ENCODE measurements around the gene SIRT6.
"Not testable (repeated sequence)": the region's sequence is repeated elsewhere in the genome, so short reads cannot be mapped to it uniquely, and the experiment has no call there.

The SIRT6 gene

DNA sequence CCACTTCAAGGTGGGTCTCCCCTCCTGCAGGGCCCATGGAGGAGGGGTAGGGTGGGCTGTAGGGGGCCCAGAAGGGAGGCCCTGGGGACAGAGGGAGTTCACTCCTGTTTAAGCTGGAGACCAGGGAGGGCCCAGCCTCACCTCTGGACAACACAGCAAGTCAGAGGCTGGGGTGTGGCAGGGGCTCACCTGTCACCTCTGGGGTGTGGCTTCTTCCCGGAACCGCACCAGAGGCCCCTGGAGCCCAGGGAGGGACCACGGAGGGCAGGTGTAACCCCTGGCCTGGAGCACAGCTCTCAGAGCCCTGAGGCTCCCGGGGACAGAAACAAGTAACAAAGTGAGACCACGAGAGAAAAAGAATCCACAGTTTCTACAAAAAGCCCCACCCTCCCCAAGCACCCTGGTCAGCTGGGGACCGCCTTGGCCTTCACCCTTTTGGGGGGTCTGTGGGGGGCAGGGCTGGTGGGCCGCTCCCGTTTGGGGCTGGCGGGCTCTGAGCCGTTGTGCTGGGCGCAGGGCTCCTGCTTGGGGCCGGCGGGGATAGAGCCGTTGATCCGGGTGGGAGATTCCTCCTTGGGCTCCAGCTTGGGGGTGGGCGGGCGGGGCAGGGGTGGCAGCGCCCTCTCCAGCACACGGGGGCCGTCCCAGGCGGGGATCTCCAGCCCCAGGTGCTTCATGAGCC lies 8.0 kb downstream of the SIRT6 start:
- no peak for DNase-seq

DNA sequence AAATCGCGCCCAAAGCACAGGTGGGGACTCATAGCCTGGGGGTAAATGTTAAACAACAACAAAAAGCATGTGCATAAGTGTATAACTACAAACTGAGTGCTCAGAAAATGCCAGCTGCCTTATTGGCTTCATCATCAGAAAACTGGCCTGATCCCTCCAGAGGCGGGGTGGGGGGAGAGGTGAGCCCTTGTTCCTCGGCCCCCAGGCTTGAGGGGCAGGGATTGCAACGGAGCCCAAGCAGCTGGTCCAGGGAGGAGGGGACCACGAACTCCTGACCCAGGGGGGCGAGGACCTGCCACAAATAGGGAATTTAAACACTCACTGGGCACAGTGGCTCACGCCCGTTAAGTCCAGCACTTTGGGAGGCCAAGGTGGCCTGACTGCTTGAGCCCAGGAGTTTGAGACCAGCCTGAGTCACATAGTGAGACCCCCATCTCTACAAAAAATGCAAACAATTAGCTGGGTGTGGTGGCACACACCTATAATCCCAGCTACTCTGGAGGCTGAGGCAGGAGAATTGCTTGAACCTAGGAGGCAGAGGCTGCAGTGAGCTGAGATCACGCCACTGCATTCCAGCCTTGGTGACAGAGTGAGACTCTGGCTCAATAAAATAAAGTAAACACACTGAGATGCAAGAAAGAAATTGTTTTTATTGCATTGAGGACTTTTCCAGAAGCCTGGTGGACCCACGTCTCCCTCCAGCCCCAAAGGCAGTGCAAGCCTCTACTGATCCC lies 8.7 kb downstream of the SIRT6 start:
- no peak for DNase-seq

- DNase-seq: peak; percentile 50
Observed at GRCh38 chr19:4172861-4173473, 9.4 kb downstream of the SIRT6 start.

GRCh38 chr19:4171676-4172075 lies 10.7 kb downstream of the SIRT6 start:
- no peak for DNase-seq

DNA sequence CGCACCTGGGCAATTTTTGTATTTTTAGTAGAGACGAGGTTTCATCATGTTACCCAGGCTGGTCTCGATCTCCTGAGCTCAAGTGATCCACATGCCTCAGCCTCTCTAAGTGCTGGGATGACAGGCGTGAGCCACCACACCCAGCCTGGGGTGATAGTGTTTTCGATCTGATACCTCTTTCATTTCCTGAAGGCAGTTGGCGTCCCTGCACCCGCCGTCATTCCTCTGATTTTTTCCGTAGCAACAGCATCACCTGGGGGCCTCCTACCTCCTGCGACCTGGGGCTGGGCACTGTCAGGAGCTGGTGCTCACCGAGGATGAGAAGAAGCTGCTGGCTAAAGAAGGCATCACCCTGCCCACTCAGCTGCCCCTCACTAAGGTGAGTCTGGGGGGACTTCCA lies 18.1 kb downstream of the SIRT6 start:
- DNase-seq: no peak

DNA sequence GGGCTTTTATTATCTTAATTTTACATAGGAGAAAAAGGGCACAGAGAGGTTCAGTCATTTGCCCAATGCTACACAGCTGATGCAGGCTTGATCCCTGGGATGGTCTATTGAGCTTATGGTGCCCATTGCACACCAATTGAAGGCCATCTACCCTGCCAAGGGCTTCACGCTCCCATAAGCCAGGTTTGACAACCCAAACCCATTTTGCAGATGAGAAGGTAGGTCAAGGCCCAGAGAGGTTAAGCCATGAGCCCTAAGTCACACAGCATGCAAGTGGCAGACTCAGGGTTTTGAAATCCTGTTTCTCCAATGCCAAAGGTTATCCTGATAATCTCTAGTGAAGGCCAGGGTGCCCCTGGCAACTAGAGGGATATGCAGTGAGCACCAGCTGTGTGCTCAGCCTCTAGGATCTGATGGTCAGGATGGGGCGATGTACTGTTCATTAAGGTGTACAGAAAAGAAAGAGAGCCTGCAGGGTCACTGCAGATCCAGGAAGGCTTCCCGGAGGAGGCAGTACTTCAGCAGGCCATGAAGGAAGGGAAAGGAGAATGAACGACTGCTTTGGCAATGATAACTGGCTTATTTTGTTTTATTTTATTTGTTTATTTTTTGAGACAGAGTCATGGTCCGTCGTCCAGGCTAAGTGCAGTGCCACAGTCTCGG lies 20.8 kb downstream of the SIRT6 start:
- no peak for DNase-seq

DNA sequence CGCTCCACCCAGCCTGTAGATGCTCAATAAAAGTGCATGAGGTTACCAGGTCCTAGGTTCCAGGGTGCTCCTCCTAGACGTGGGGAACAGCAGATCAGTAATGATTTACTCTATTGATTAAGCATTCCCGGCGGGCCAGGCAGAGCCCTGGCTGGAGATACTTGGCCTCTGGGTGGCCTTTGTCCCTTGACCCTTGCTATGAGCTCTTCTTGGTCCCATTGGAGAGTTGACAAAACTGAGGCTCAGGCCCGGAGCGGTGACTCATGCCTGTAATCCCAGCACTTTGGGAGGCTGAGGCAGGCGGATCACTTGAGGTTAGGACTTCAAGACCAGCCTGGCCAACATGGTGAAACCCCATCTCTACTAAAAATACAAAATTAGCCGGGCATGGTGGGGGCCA lies 24.4 kb downstream of the SIRT6 start:
- DNase-seq: not testable (repeated sequence)

DNA sequence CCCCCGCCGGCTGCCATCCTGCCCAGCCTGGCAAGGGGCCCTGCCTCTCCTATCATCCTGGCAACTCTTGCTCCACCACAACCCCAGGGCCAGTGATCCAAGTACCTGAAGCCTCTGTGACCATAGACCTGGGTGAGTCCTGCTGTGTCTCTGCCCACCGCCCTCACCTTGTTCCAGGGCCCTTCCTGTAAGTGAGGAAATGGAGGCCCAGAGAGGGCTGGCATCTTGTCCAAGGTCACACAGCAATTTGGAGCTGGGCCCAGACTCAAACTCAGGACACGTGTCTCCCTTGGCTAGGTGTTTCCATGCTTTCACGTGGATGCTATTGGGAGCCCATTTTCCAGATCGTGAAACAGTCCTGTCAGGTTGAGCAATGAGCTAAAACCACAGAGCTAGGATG lies 25.2 kb downstream of the SIRT6 start:
- no peak for DNase-seq

- DNase-seq: no peak
Observed at GRCh38 chr19:4154571-4155312, 27.6 kb downstream of the SIRT6 start.

- no peak for DNase-seq
Observed at GRCh38 chr19:4152241-4152998, 29.9 kb downstream of the SIRT6 start.

DNA sequence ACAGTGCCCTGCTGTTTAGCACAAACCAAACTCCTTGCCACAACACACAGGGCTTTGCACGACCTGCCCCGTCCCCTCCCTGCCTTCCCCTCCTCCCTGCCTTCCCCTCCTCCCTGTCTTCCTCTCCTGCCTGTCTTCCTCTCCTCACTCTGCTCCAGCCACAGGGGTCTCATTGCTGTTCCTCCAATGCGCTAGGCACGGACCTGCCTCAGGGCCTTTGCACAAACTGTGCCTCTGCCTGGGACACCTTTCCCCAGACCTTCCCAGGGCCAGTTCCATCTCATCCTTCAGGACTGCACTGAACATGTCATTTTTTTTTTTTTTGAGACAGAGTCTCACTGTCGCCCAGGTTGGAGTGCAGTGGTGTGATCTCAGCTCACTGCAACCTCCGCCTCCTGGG lies 30.7 kb downstream of the SIRT6 start:
- DNase-seq: no peak

GRCh38 chr19:4149518-4150288 lies 32.7 kb downstream of the SIRT6 start:
- no peak for DNase-seq

DNA sequence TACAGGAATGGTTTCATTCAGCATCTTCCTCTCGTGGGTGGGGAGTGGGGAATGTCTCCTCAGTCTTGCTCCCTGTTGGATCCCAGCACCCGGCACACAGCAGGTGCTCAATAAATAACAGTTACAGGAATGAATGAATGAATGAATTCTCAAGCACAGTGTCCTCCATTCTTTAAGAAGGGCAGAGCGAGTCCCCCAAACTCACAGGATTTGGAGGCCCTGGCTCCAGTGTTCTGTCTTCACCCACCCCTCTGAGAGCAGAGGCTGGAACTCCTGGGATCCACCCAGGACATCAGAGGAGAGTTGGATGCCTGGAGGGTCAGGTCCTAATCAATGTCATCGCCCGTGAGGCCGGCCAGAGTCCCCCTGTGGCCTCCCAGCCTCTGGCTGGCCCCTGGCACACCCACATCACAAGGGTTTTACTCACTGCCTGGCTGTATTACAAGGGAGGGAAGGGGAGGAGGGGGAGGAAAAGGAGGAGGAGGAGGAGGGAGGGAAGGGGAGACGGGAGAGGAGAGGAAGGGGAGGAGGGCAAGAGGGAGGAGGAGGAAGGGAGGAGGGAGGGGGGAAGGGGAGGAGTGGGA lies 37.6 kb downstream of the SIRT6 start:
- no peak for DNase-seq

DNA sequence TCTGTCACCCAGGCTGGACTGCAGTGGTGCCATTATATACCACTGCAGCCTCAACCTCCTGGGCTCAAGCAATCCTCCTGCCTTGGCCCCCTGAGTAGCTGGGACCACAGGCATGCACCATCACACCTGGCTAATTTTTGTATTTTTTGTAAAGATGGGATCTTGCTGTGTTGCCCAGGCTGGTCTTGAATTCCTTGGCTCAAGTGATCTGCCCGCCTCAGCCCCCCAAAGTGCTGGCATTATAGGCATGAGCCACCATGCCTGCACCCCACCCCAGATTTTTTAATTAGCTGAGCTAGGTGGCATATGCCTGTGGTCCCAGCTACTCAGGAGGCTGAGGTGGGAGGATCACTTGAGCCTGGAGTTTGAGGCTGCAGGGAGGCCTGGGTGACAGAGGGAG lies 39.4 kb downstream of the SIRT6 start:
- DNase-seq: not testable (repeated sequence)

DNA sequence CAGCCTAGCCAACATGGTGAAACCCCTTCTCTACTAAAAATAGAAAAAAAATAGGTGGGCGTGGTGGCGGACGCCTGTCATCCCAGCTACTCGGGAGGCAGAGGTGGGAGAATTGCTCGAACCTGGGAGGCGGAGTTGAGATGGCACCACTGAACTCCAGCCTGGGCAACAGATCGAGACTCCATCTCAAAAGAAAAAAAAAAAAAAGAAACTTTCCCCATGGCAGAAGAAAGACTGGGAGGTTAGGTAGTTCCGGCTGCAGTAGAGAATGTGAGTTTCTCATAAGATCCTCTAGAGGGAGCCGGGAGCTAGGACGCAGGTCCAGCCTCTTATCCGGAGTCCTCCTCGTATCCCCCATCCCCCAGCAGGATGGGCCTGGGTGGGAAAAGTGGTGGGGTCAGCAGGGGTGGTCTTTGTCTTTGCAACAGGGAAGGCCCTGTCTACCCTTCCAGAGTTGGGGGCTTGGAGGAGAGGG lies 42.1 kb downstream of the SIRT6 start:
- no peak for DNase-seq

DNA sequence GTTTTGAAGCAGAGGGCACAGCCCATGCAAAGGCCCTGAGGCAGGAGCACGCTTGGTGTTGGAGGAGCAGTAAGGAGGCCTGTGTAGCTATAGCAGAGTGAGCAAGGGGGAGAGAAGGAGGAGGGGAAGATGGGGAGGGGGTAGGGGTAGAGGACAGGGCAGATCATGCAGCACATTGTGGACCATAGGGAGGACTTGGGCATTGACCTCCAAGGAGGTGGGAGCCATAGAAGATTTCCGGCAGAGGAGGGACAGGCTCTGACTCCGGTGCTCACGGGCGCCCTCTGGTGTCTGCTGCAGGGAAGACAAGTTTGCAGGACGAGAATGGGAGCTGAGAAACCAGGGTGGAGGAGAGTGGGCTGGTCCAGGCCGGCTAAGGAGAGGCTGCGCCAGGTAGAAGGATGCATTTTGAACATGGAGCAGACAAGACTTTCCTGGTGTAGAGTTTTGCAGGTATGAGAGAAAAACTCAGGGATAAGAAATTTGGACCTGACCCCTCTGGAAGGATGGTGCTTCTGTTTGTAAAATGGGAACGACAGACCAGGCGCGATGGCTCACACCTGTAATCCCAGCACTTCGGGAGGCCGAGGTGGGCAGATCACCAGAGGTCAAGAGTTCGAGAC lies 42.6 kb downstream of the SIRT6 start:
- DNase-seq: peak; percentile 84

DNA sequence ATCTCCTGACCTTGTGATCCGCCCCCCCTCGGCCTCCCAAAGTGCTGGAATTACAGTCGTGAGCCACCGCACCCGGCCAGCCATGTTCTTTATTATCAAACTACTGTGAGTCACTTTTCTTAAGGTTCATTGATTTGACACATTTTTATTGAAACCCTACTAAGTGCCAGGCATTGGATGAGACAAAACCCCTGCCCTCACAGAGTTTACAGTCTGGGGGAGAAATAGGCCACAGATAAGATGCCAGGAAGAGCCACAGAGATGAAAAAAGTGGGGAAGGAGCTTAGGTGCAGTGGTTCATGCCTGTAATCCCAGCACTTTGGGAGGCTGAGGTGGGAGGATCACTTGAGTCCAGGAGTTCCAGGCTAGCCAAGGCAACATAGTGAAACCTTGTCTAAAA lies 43.9 kb downstream of the SIRT6 start:
- no peak for DNase-seq

DNA sequence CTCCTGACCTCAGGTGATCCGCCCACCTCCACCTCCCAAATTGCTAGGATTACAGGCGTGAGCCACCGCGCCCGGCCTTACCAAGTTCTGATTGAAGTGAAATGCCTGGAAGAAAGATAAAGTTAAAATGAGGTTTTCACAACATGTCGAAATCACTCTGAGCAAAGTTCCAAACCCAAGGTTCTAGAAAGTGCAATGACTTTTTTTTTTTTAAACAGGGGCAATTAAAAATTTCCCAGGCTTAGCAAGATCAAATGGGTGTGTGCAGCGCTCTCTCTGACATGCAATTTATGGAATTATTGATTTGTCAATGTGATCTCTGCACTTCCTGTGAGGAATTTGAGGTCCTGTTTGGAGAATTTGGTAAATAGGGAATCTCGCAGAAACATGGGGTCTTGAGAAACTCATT lies 45.7 kb downstream of the SIRT6 start:
- no peak for DNase-seq

GRCh38 chr19:4135386-4135785 lies 47.0 kb downstream of the SIRT6 start:
- not testable (repeated sequence) for DNase-seq

DNA sequence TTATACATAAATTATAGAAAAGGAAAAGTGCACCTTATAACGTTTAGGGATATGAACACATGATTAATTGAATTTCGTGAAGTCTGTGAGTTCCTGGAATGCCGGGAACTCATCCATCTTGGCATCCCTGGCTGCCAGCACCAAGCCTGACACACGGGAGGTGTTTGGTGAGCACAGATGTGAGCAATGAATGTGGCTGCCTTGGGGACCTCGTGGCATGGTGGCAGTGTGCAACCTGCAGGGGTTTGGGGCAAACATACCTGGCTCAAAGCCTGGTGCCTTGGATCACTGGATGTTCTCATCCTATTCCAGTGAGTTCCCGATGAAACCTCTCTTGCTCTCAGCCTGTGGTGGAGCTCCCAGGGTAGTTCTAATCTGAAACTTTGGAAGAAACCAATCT lies 48.0 kb downstream of the SIRT6 start:
- DNase-seq: no peak
